HT1080 (cell line): ENCODE results near the gene ZCRB1. TPM values are rescaled to one million over a fixed set of nuclear protein-coding genes. Genes with fewer than 3 reads are reported as not detected.
A peak's percentile ranks its signal among the peaks of the same experiment; 100 is the strongest.
"Not testable (repeated sequence)": the region's sequence is repeated elsewhere in the genome, so short reads cannot be mapped to it uniquely, and the experiment has no call there.

Experiments
- DNase-seq: peaks from one replicate; pipeline ENCODE4 v3.0.0-alpha.2; 2015; ENCODE audit warnings: low read depth
- total RNA-seq: library from RNA; depleted of rRNA; stranded (reverse); fragments of >200 nt; shearing (Covaris generic); gene quantifications from 2 replicates; pipeline ENCODE4 v1.2.3, GENCODE V29; 2014

ZCRB1 gene
- total RNA-seq, 1 experiment from 2014 or later = 55.3 TPM

DNA sequence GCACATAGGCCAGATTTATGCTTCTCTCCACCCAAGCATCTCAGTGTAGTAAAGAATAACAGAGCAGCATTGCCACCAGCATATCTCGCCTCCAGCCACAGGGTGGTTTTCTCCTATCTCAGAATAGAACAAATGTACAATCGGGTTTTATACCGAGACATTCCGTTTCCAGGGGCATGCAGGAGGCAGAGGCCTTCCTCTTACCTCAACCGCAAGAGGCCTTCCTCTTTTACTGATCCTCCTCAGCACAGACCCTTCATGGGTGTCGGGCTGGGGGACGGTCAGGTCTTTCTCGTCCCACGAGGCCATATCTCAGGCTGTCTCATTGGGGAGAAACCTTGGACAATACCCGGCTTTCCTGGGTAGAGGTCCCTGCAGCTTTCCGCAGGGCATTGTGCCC, 4.2 kb upstream of the ZCRB1 start:
- DNase-seq = not testable (repeated sequence)

DNA sequence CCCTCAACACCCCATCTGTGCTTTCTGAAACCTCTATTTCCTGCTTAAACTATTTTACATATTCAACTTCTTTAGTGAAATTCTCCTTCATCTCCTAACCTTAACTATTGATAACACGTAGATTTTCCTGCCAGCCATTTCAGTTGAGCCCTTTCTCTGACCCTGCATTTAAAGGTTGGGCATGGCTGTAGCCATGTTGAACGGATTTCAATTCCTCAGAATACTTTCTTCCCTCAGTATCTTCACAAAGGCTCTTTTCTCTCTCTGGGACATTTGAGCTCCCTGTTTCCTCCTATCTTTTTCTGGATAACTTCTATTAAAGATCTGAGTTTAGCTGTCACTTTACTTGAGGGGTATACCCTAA, 1.3 kb upstream of the ZCRB1 start:
- DNase-seq = no peak

DNA sequence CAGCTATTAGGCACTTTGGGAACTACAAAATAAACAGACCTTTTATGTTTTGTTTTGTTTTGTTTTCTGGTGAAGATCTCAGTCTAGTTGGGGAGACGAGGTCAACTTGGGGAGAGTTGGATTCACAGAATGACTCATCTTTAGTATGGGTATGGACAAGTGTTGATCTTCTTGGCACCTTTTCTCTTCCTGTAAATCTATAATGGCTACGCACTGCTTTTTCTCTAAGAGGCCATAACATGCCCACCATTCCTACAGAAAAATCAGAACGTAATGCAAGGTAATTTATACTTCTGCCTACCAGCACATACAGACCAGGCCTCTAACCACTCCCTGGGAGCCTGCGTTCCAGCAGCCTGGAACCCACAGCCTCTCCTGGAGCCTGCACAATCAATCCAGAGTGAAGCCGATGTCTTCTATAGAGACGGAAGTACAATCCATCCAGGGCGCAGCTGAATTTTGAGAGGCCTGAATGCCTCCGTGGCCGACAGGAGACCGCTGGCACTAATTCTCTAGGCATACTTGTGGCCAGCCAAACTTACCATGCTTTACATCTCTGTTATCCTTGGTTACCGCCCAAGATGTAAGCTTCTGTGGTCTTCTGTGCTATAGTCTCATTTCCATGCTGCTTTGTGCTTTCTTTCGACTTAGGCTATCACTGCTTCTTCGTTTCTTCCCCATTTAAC, 790 bp upstream of the ZCRB1 start:
- peak; percentile 33 for DNase-seq

DNA sequence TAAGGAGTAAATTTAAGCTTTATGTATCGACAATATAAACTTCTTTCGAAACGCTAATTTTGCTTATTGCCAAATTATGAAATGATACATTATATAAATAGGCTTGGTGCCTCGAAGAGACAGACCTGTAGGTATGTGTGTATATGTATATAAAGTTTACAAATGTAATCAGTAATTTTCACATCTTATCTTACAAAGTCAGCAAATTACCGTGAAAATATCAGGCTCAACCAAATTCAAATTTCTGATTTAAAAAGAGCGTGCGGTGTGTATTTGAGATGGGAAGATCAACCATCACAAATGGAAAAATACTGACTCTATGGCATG, 605 bp downstream of the ZCRB1 start:
- no peak for DNase-seq

DNA sequence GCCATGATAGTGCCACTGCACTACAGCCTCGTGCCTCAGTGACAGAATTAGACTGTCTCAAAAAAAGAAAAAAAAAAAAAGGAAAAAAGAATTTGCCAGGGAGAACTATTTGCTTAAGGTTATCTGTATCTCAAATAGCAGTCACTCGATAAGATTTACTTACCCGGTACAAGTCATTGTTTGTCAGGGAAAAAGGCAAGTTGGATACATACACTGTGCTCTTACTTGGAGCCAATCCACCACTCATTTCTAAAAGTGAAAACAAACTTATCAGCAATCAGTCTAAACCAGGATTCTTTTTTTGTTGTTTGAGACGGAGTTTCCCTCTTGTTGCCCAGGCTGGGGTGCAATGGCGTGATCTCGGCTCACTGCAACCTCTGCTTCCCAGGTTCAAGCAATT, 2.0 kb downstream of the ZCRB1 start:
- DNase-seq = no peak

GRCh38 chr12:42322567-42322966, 3.3 kb downstream of the ZCRB1 start:
- DNase-seq = no peak

DNA sequence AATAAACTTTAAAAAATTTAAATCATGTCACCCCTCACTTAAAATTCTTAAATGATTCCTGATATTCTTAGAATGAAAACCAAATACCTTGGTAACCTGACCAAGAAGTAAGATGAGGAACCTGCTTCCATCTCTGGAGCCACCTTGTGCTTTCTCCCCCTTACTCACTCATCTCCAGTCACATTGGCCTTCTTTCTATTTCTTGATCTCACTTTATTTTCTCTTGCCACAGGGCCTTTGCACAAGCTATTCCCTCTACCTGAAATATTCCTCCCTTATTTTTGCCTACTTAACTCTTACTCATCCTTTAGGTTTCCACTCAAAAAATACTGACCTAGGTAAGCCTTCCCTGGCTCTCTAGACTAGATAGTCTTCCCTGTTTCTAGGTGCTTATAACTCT, 5.1 kb downstream of the ZCRB1 start:
- no peak for DNase-seq

- DNase-seq = no peak
Observed at GRCh38 chr12:42315108-42315507, 10.8 kb downstream of the ZCRB1 start.

GRCh38 chr12:42309996-42310395, 15.9 kb downstream of the ZCRB1 start:
- no peak for DNase-seq

- no peak for DNase-seq
Observed at GRCh38 chr12:42308390-42308789, 17.5 kb downstream of the ZCRB1 start.

DNA sequence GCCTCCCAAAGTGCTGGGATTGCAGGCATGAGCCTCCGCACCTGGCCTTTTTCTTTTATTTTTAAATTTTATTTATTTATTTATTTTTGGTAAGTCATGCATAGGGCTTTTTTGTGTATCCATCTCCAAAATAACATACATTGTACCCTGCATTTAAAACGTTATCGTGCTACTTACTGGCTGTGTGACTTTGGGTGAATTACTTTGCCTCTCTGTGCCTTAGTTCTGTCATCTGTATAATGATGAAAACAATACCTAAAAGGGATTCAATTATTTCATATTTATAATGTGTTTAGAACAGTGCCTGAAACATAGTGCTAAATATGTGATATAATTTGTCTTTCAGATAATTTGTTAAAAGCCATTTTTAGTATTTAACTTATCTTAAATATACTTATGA, 19.6 kb downstream of the ZCRB1 start:
- DNase-seq = no peak

GRCh38 chr12:42299392-42300308, 26.2 kb downstream of the ZCRB1 start:
- DNase-seq = peak; percentile 76

- DNase-seq = no peak
Observed at GRCh38 chr12:42298887-42299286, 27.0 kb downstream of the ZCRB1 start.

- peak; percentile 35 for DNase-seq
Observed at GRCh38 chr12:42296503-42297109, 29.3 kb downstream of the ZCRB1 start.

GRCh38 chr12:42291680-42292079, 34.2 kb downstream of the ZCRB1 start:
- DNase-seq = no peak

DNA sequence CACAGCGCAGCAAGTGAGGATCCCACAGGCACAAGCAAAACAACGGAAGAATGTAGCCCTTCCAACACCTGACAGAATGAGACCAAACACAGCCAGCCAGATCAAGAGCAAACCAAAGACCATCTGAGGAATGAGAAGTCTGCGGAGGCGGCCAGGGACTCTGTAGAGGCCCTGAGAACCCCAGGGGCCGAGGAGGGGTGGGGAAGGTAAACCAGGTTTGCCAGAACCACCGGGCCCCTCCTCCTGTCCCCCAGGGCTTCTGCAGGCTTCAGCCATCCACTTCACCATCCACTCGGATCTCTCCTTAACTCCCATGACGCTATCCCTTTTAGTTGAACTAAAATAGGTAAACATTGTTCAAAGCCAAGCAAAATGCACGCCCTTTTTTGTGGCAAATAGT, 37.4 kb downstream of the ZCRB1 start:
- DNase-seq = no peak

- DNase-seq = no peak
Observed at GRCh38 chr12:42286741-42287140, 39.2 kb downstream of the ZCRB1 start.

DNA sequence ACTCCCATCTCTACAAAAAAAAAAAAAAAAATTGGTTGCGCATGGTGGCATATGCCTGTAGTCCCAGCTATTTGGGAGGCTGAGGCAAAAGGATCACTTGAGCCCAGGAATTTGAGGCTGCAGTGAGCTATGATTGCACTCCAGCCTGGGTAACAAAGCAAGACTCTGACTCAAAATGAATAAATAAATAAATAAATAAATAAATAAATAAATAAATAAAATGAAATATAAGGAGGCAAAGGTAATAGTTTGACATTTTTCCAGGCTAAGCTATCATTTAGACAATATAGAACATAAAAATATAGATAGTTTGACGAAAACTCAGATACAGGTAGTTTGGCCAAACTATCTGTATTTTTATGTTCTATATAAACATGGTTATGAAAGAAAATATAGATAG, 40.5 kb downstream of the ZCRB1 start:
- DNase-seq = no peak

- no peak for DNase-seq
Observed at GRCh38 chr12:42284876-42285275, 41.0 kb downstream of the ZCRB1 start.

DNA sequence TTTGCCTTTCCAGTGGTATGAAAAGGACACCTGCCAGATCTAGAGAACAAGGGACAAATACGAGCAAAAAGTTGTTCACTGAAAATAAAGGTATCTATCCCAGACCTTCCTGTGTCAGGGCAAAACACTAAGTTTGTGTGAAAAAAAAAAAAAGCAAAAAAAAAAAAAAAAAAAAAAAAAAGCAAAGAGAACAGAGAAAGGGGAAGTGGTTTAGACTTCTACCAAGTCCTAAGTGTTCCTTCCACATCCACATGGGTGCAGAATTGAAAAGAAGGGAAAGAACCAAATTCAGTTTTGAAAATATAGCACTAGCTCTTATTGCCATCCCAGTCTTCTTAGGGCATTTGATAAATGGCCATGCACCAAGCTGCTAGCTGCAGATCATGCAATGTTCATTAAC, 41.7 kb downstream of the ZCRB1 start:
- no peak for DNase-seq

GRCh38 chr12:42283739-42284138, 42.2 kb downstream of the ZCRB1 start:
- DNase-seq = no peak

- no peak for DNase-seq
Observed at GRCh38 chr12:42282294-42282693, 43.6 kb downstream of the ZCRB1 start.

DNA sequence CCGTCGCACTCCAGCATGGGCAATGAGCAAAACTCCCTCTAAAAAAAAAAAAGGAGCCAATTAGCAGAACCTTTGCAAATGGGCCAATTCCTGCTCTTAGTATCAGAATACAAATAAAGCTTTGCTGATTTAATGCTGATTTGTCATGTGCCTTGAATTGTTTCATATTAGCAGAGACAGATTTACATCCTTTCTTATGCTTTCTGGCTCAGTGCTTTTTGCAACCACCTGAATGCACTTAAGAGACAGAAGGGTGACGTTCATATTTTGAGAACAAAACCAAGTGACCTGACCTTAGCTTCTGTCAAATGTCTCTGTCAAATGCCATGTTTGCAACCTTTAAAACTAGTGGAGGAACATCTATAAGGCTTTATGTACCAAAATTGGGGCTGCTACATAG, 44.0 kb downstream of the ZCRB1 start:
- DNase-seq = no peak
